MCF 10A (cell line): ENCODE measurements around the gene KRT79. TPM values are rescaled to one million over a fixed set of nuclear protein-coding genes. Genes with fewer than 3 reads are reported as not detected.

ENCODE experiments used
- BruUV-seq: library from RNA; stranded (reverse); fragments of 400-500 nt; replicated peaks from 2 replicates; lab custom pipeline; 2021; lab: Mats Ljungman, UMichigan
- CTCF ChIA-PET: fragments of 300-600 bp; sonication (Branson Sonifier 250); formaldehyde crosslinking; extraction: SDS; loops from one replicate; lab custom pipeline; 2021; ENCODE audit warnings: antibody characterized with exemption, inconsistent platforms; lab: Yijun Ruan, JAX
- POLR2A ChIA-PET: fragments of 300-600, 350-650 bp; sonication (Branson Sonifier 250); formaldehyde crosslinking; extraction: SDS; loops from one replicate; lab custom pipeline; 2020; ENCODE audit warnings: antibody characterized with exemption, inconsistent platforms; lab: Yijun Ruan, JAX
- DNase-seq: peaks from one replicate; pipeline ENCODE4 v3.0.0-alpha.2; 2018; ENCODE audit not compliant: unreplicated experiment
- H3K27ac Mint-ChIP-seq: one replicate; pipeline ENCODE4 v1.8.0; 2022; ENCODE audit warnings: mild to moderate bottlenecking, low read depth, mixed read lengths; ENCODE audit not compliant: unreplicated experiment
- H3K27me3 Mint-ChIP-seq: one replicate; pipeline ENCODE4 v1.8.0; 2022; ENCODE audit warnings: mixed read lengths; ENCODE audit not compliant: insufficient read depth, unreplicated experiment
- H3K36me3 Mint-ChIP-seq: one replicate; pipeline ENCODE4 v1.8.0; 2022; ENCODE audit warnings: mild to moderate bottlenecking, moderate library complexity, mixed read lengths; ENCODE audit not compliant: insufficient read depth, unreplicated experiment
- H3K4me1 Mint-ChIP-seq: one replicate; pipeline ENCODE4 v1.8.0; 2022; ENCODE audit warnings: mixed read lengths; ENCODE audit not compliant: insufficient read depth, unreplicated experiment
- H3K4me3 Mint-ChIP-seq: one replicate; pipeline ENCODE4 v1.8.0; 2022; ENCODE audit warnings: mild to moderate bottlenecking, moderate library complexity, mixed read lengths; ENCODE audit not compliant: unreplicated experiment
- H3K9me3 Mint-ChIP-seq: one replicate; pipeline ENCODE4 v1.8.0; 2022; ENCODE audit warnings: mixed read lengths; ENCODE audit not compliant: unreplicated experiment
- CTCF ChIP-seq: fragments of 200-600 bp; IDR thresholded peaks from one replicate; pipeline ENCODE4 v1.8.0; 2022; ENCODE audit warnings: antibody characterized with exemption, mild to moderate bottlenecking; ENCODE audit not compliant: unreplicated experiment
- intact Hi-C: fragments of 100-400 bp; cut with micrococcal nuclease; formaldehyde crosslinking; loops from 2 replicates; pipeline ENCODE4 v1.14.1; 2022
- total RNA-seq: library from RNA; stranded (reverse); gene quantifications from 2 replicates; pipeline ENCODE4 v1.2.3, GENCODE V29; 2022

The KRT79 gene
- total RNA-seq, 1 experiment from 2014 or later = not detected

DNA sequence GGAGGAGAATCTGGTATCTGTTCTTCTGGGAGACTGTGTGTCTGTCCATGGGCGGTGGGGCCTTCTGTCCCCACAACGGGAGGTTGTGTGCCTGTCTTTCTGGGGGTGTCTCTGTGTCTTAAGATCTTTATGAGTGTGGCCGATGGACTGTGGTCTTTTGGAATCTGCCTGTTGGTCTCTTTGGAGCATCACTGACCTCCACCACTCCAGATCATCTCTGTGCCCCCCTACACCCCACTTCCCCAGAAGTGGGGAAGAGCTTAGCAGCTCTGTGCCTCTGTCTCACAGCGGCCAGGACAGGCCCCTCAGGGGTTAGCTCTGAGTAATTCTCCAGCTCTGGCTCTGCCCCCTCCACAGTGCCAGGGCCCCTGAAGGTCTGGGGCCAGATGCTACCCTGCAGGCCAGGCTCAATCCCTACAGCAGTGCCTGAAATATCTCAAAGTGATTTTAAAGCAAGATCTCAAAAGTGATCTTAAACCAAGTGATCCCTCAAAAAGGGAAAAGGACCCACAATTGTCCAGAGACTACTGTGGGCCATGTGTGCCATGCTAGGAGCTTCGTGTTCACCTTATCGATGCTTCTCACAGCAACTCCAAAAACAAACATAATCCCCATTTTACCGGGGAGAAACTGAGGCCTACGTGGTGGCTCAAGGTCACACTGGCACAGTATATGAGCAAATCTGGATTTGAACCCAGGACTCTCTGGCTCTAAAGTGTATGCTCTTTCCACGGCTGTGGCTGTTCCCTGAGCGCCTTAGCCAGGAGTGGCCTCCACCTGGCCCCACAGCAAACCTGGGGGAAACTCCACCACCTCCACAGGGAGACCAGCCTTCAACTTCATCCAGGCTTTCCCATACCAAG, 40.7 kb upstream of the KRT79 start:
- ChIA-PET POLR2A (interaction anchor here (0.6 to 17.0 kb wide), 19 partner anchors 14 to 742 kb away, joined by 3 to 675 read pairs (median 5); partner anchors contain the start of genes EIF4B, KRT5 and KRT6A), CTCF (interaction anchor here (0.6 to 16.4 kb wide), 10 partner anchors 10 to 726 kb away, joined by 3 to 366 read pairs (median 16); partner anchors contain the start of genes KRT5 and KRT85)
- BruUV-seq = TSS peak; percentile 81
- Mint-ChIP-seq H3K27me3 (no peaks in the 10 kb centered on the region), H3K4me1 (peaks cover 91% of the 10 kb centered on the region), H3K36me3 (peaks cover 6% of the 10 kb centered on the region), H3K9me3 (no peaks in the 10 kb centered on the region), H3K4me3 (peak overlapping the region; percentile 55), H3K27ac (peak overlapping the region; percentile 95)
- TF ChIP-seq CTCF = no peak
- DNase-seq = peak; percentile 50
- intact Hi-C loops = loop anchor here (5.0 to 10.0 kb wide), 2 partner anchors 548 to 660 kb away; no protein-coding TSS in a partner anchor

GRCh38 chr12:52873832-52874572, 39.9 kb upstream of the KRT79 start:
- Mint-ChIP-seq H3K9me3 (no peaks in the 10 kb centered on the region), H3K27ac (peak overlapping the region; percentile 95), H3K4me1 (peaks cover 87% of the 10 kb centered on the region), H3K4me3 (peak overlapping the region; percentile 55), H3K27me3 (no peaks in the 10 kb centered on the region), H3K36me3 (peaks cover 6% of the 10 kb centered on the region)
- CTCF ChIA-PET = interaction anchor here (0.5 to 16.4 kb wide), 14 partner anchors 11 to 735 kb away, joined by 3 to 366 read pairs (median 7); partner anchors contain the start of genes KRT5 and KRT85
- peak; percentile 98 for DNase-seq
- intact Hi-C loops = loop anchor here (5.0 to 10.0 kb wide), 2 partner anchors 547 to 659 kb away; no protein-coding TSS in a partner anchor
- POLR2A ChIA-PET = interaction anchor here (0.6 to 17.0 kb wide), 20 partner anchors 9 to 741 kb away, joined by 3 to 675 read pairs (median 4); partner anchors contain the start of genes EIF4B, KRT5 and KRT6A
- BruUV-seq = no TSS peak
- TF ChIP-seq CTCF = no peak

- intact Hi-C loops = loop anchor here (5.0 to 10.0 kb wide), 2 partner anchors 546 to 659 kb away; no protein-coding TSS in a partner anchor
- peaks cover 6% of the 10 kb centered on the region for H3K36me3 Mint-ChIP-seq
- TF ChIP-seq CTCF = no peak
- peak overlapping the region; percentile 55 for H3K4me3 Mint-ChIP-seq
- ChIA-PET CTCF (interaction anchor here (0.9 to 16.4 kb wide), 13 partner anchors 12 to 735 kb away, joined by 3 to 366 read pairs (median 7); partner anchors contain the start of genes KRT5 and KRT85), POLR2A (interaction anchor here (0.6 to 17.0 kb wide), 14 partner anchors 8 to 725 kb away, joined by 3 to 675 read pairs (median 8); partner anchors contain the start of genes EIF4B, KRT5 and KRT6A)
- no peak for DNase-seq
- H3K27ac Mint-ChIP-seq = peak overlapping the region; percentile 95
- H3K4me1 Mint-ChIP-seq = peaks cover 87% of the 10 kb centered on the region
- no peaks in the 10 kb centered on the region for H3K27me3 Mint-ChIP-seq
- no peaks in the 10 kb centered on the region for H3K9me3 Mint-ChIP-seq
- TSS peak; percentile 91 for BruUV-seq
Measured at GRCh38 chr12:52873513-52873831, 39.4 kb upstream of the KRT79 start.
